GM12878 (cell line): ENCODE measurements around the gene DDX42. TPM values are rescaled to one million over a fixed set of nuclear protein-coding genes. Genes with fewer than 3 reads are reported as not detected.

Experiments
- ATAC-seq: fragments of 200-7000 bp; cut with Tn5 transposase; 3 replicates; pipeline ENCODE4 v1.9.1; 2020; ENCODE audit warnings: mild to moderate bottlenecking, moderate library complexity
- BruUV-seq: library from RNA; stranded (reverse); fragments of 400-500 nt; replicated peaks from 2 replicates; lab custom pipeline; 2021; lab: Mats Ljungman, UMichigan
- CTCF ChIA-PET: fragments of 300-600 bp; sonication (Branson Sonifier 250); formaldehyde crosslinking; extraction: SDS; loops from one replicate; lab custom pipeline; 2021; ENCODE audit warnings: inconsistent platforms; lab: Yijun Ruan, JAX
- POLR2A ChIA-PET: fragments of 350-600 bp; formaldehyde crosslinking; extraction: SDS; loops from one replicate; lab custom pipeline; 2021; ENCODE audit warnings: inconsistent platforms; lab: Charles Lee
- RAD21 ChIA-PET: fragments of 300-600 bp; sonication (Branson Sonifier 250); formaldehyde crosslinking; loops from one replicate; lab custom pipeline; 2023; ENCODE audit warnings: antibody characterized with exemption; ENCODE audit not compliant: unreplicated experiment; lab: Charles Lee
- SMC1A ChIA-PET: fragments of 300-600 bp; sonication (Branson Sonifier 250); formaldehyde crosslinking; loops from one replicate; lab custom pipeline; 2023; ENCODE audit not compliant: unreplicated experiment, uncharacterized antibody; lab: Charles Lee
- DNase-seq: peaks from one replicate; pipeline ENCODE4 v3.0.0-alpha.2; 2011; ENCODE audit warnings: low read depth, low spot score
- FAIRE-seq: peaks from 3 replicates; lab custom pipeline; 2011; peaks lifted over from hg19 to GRCh38; lab: Jason Lieb, UNC
- H2AFZ ChIP-seq: 2 replicates; pipeline ENCODE4 v1.6.0; 2011; ENCODE audit warnings: low read depth, low read length, control low read depth; ENCODE audit not compliant: control insufficient read depth
- H3K27ac ChIP-seq: 2 replicates; pipeline ENCODE4 v1.5.1; 2011; ENCODE audit warnings: control low read depth; ENCODE audit not compliant: control insufficient read depth, insufficient read depth
- H3K27me3 ChIP-seq, 2 experiments: replicated peaks in 1 of 2; 2 replicates each; pipeline versions ENCODE4 v1.6.0 to v1.6.1; 2011; ENCODE audit warnings: low read length in 1 of 2; ENCODE audit not compliant: control insufficient read depth in 2 of 2, insufficient read depth in 2 of 2
- H3K36me3 ChIP-seq, 2 experiments: 2 replicates each; pipeline ENCODE4 v1.5.1; 2011; ENCODE audit warnings: low read length in 1 of 2; ENCODE audit not compliant: control insufficient read depth in 2 of 2, insufficient read depth in 2 of 2
- H3K4me1 ChIP-seq: 2 replicates; pipeline ENCODE4 v1.6.1; 2011; ENCODE audit warnings: mild to moderate bottlenecking, low read length, moderate library complexity, mixed read lengths; ENCODE audit not compliant: control insufficient read depth, insufficient read depth
- H3K4me2 ChIP-seq: 2 replicates; pipeline ENCODE4 v1.6.0; 2011; ENCODE audit warnings: control low read depth; ENCODE audit not compliant: control insufficient read depth, insufficient read depth
- H3K4me3 ChIP-seq: fragments of 200-600 bp; sonication (generic); 2 replicates; pipeline ENCODE4 v1.5.1; 2016
- H3K79me2 ChIP-seq: 2 replicates; pipeline ENCODE4 v1.6.0; 2011; ENCODE audit warnings: low read length; ENCODE audit not compliant: control insufficient read depth, insufficient read depth
- H3K9ac ChIP-seq: 2 replicates; pipeline ENCODE4 v1.8.0; 2011; ENCODE audit warnings: low read length, control low read depth, mixed read lengths; ENCODE audit not compliant: control insufficient read depth, insufficient read depth
- H3K9me3 ChIP-seq: replicated peaks from 3 replicates; pipeline ENCODE4 v1.5.1; 2011; ENCODE audit warnings: mild to moderate bottlenecking, low read length; ENCODE audit not compliant: control insufficient read depth, insufficient read depth
- H4K20me1 ChIP-seq: 2 replicates; pipeline ENCODE4 v1.6.0; 2011; ENCODE audit not compliant: control insufficient read depth, insufficient read depth
- KAT2A ChIP-seq: conservative IDR thresholded peaks from 2 replicates; pipeline ENCODE4 v1.6.1; 2011; ENCODE audit warnings: low read depth, low read length; ENCODE audit not compliant: control insufficient read depth
- MTA3 ChIP-seq: IDR thresholded peaks from 2 replicates; pipeline ENCODE4 v1.6.1; 2012; ENCODE audit warnings: low read length, inconsistent platforms, borderline replicate concordance
- NFXL1 ChIP-seq: fragments of 450-650 bp; IDR thresholded peaks from 2 replicates; pipeline ENCODE4 v1.6.1; 2017; ENCODE audit warnings: antibody characterized with exemption, mild to moderate bottlenecking, borderline replicate concordance
- NFYA ChIP-seq: IDR thresholded peaks from 2 replicates; pipeline ENCODE4 v1.6.1; 2011; ENCODE audit warnings: low read depth, mild to moderate bottlenecking, low read length, improper control_type of control experiment, borderline replicate concordance
- NKRF ChIP-seq: fragments of 450-650 bp; conservative IDR thresholded peaks from 2 replicates; pipeline ENCODE4 v1.6.1; 2017; ENCODE audit warnings: mild to moderate bottlenecking, moderate library complexity
- ZBTB11 ChIP-seq: fragments of 450-650 bp; formaldehyde crosslinking; IDR thresholded peaks from 2 replicates; pipeline ENCODE4 v1.5.0; 2022; ENCODE audit warnings: mild to moderate bottlenecking, missing genetic modification characterization
- WGBS: methylation state at CpG from one replicate; pipeline ENCODE4 v1.1.6; 2016; ENCODE audit warnings: low lambda C conversion rate; ENCODE audit not compliant: insufficient replicate concordance, insufficient coverage; ENCODE audit errors: missing lambda C conversion rate; 5-methylcytosine and 5-hydroxymethylcytosine counted together
- in situ Hi-C: fragments of 300-500 bp; cut with MboI; formaldehyde crosslinking; loops from 9 replicates; pipeline ENCODE4 v1.14.3; 2018; ENCODE audit warnings: mixed read lengths
- intact Hi-C: fragments of 100-400 bp; cut with micrococcal nuclease; formaldehyde crosslinking; loops from one replicate; pipeline ENCODE4 v1.14.2; 2022; ENCODE audit not compliant: unreplicated experiment
- polyA plus RNA-seq, 11 experiments: library from polyadenylated mRNA; depleted of rRNA in 4 of 11; unstranded in 6 of 11; stranded (reverse) in 5 of 11; fragments of >200 nt; fragmentation: Nextera tagmentation in 4 of 11; fragmentation: Illumina TruSeq in 1 of 11; extraction: Ambion mirVana in 4 of 11; extraction: Trizol in 1 of 11; gene quantifications; 1 replicate in 1 of 11; 2 replicates in 10 of 11; pipeline versions ENCODE4 v1.2.1 to v1.2.3, GENCODE V29; 2011 to 2016; ENCODE audit warnings: inconsistent platforms in 2 of 11, missing spikeins in 2 of 11, low read depth in 1 of 11
- total RNA-seq, 4 experiments: library from RNA; depleted of rRNA in 3 of 4; stranded (reverse); fragments of >200 nt in 3 of 4; fragmentation: Illumina TruSeq in 1 of 4; extraction: Trizol in 1 of 4; gene quantifications; 2 replicates each; pipeline versions ENCODE4 v1.2.1 to v1.2.3, GENCODE V29; 2013 to 2021
- TF ChIP-seq, protein P1 (sequence below): IDR thresholded peaks from 2 replicates; pipeline ENCODE4 v1.6.1; 2012; ENCODE audit warnings: low read depth, low read length, improper control_type of control experiment
- TF ChIP-seq, protein P2 (sequence below): IDR thresholded peaks from 2 replicates; pipeline ENCODE4 v1.6.1; 2011; ENCODE audit warnings: low read depth, low read length, improper control_type of control experiment, borderline replicate concordance
- TF ChIP-seq, protein P3 (sequence below): fragments of 450-650 bp; IDR thresholded peaks from 2 replicates; pipeline ENCODE4 v1.6.1; 2017; ENCODE audit warnings: borderline replicate concordance

The DDX42 gene
- total and polyA plus RNA-seq, 10 of the 15 experiments (the other 5 are each of a cell fraction or from before 2014, with no cell fraction given): 14.6 to 147 (median 65.3) TPM

- Histone ChIP-seq H3K4me1 (peaks cover 18% of the 10 kb centered on the region), H3K36me3 (no peaks in the 10 kb centered on the region; a peak in 1 of 4 replicates), H3K27ac (peak within 1 kb of the TSS; percentile 80), H4K20me1 (no peaks in the 10 kb centered on the region), H3K4me2 (peak within 1 kb of the TSS; percentile 90), H3K4me3 (peak within 1 kb of the TSS; percentile 97), H3K79me2 (peaks cover 48% of the 10 kb centered on the region), H3K27me3 (no peaks in the 10 kb centered on the region), H3K9ac (peak within 1 kb of the TSS; percentile 83), H3K9me3 (no peaks in the 10 kb centered on the region; the same call in 1 of the 3 replicates), H2AFZ (peak within 1 kb of the TSS; percentile 84)
- SMC1A ChIA-PET: interaction anchor here (0.9 to 2.0 kb wide), 2 partner anchors 14 to 17 kb away, joined by 4 to 8 read pairs; no protein-coding TSS in a partner anchor
- POLR2A ChIA-PET: interaction anchor here (0.6 to 3.5 kb wide), 17 partner anchors 8 to 304 kb away, joined by 3 to 24 read pairs (median 5); partner anchors contain the start of genes CCDC47, DDX42, FTSJ3 and MAP3K3
- FAIRE-seq (peak; percentile 79), ATAC-seq (peak; percentile 90), DNase-seq (peak; percentile 90)
- intact Hi-C loops: loop anchor here (2.0 to 5.0 kb wide), 3 partner anchors 70 to 145 kb away; partner anchors contain the start of genes CCDC47, DDX42 and STRADA
- RAD21 ChIA-PET: interaction anchor here (0.9 to 1.2 kb wide), 5 partner anchors 86 to 232 kb away, joined by 3 to 8 read pairs (median 4); partner anchors contain the start of gene MAP3K3
- CTCF ChIA-PET: interaction anchor here (0.8 to 7.0 kb wide), 10 partner anchors 13 to 414 kb away, joined by 3 to 51 read pairs (median 4); partner anchors contain the start of genes FTSJ3 and PSMC5
- BruUV-seq: TSS peak; percentile 77
- 1% methylated on average over 90 of the region's 92 CpGs for WGBS
- in situ Hi-C loops: loop anchor here (10.0 to 25.0 kb wide), 2 partner anchors 405 to 662 kb away; partner anchors contain the start of genes CEP95, CYB561 and DDX5
- TF ChIP-seq, protein P1, sequence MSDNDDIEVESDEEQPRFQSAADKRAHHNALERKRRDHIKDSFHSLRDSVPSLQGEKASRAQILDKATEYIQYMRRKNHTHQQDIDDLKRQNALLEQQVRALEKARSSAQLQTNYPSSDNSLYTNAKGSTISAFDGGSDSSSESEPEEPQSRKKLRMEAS: 0 out of 2 replicates have a peak, but pooled peaks have one; percentile 5
- TF ChIP-seq NFYA (no peak), NFXL1 (no peak), NKRF (peak; percentile 92), ZBTB11 (CRISPR knock-in tag) (peak; percentile 66), MTA3 (no peak), KAT2A (no peak)
- TF ChIP-seq, protein P2, sequence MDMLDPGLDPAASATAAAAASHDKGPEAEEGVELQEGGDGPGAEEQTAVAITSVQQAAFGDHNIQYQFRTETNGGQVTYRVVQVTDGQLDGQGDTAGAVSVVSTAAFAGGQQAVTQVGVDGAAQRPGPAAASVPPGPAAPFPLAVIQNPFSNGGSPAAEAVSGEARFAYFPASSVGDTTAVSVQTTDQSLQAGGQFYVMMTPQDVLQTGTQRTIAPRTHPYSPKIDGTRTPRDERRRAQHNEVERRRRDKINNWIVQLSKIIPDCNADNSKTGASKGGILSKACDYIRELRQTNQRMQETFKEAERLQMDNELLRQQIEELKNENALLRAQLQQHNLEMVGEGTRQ: no peak
- TF ChIP-seq, protein P3, sequence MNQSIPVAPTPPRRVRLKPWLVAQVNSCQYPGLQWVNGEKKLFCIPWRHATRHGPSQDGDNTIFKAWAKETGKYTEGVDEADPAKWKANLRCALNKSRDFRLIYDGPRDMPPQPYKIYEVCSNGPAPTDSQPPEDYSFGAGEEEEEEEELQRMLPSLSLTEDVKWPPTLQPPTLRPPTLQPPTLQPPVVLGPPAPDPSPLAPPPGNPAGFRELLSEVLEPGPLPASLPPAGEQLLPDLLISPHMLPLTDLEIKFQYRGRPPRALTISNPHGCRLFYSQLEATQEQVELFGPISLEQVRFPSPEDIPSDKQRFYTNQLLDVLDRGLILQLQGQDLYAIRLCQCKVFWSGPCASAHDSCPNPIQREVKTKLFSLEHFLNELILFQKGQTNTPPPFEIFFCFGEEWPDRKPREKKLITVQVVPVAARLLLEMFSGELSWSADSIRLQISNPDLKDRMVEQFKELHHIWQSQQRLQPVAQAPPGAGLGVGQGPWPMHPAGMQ: 0 out of 2 replicates have a peak, but pooled peaks have one; percentile 3
These were observed 68.8 kb downstream of the DDX42 start, which contains the start of gene SMARCD2 for GRCh38 chr17:63842540-63843386. SMARCD2 (minus strand) TSS chr17:63842685; CDS start chr17:63842674, 11 bp downstream.
